Esophagus squamous epithelium (tissue), 4 donors: ENCODE data around the gene FGF11.

ENCODE experiments used
- CTCF ChIP-seq, 6 experiments: fragments of 450-650 bp in 4 of 6; fragments of 200-600 bp in 2 of 6; sonication (generic) in 2 of 6; IDR thresholded peaks; one replicate each; pipeline ENCODE4 v1.5.1; 2016 to 2019; ENCODE audit warnings: antibody characterized with exemption in 6 of 6, mild to moderate bottlenecking in 4 of 6, moderate library complexity in 4 of 6
- POLR2A ChIP-seq, 4 donors: fragments of 450-650 bp; IDR thresholded peaks; one replicate each; pipeline ENCODE4 v1.6.1; 2017; ENCODE audit warnings: antibody characterized with exemption in 4 of 4, mild to moderate bottlenecking in 4 of 4, moderate library complexity in 3 of 4

- TF ChIP-seq POLR2A (IDR thresholded peaks at IDR 0.05) (no peak), CTCF (IDR thresholded peaks at IDR 0.05) (no peak)
These were observed 27.9 kb upstream of the FGF11 start for GRCh38 chr17:7411427-7411750.
